Kidney epithelial cell (primary cell): ENCODE measurements around the gene OR1S2. TPM values are rescaled to one million over a fixed set of nuclear protein-coding genes. Genes with fewer than 3 reads are reported as not detected.
"Not testable (repeated sequence)": the region's sequence is repeated elsewhere in the genome, so short reads cannot be mapped to it uniquely, and the experiment has no call there.

Source experiments
- DNase-seq: peaks from one replicate; pipeline ENCODE4 v3.0.0-alpha.2; 2010; ENCODE audit warnings: low read depth
- H3K27me3 ChIP-seq: 2 replicates; pipeline ENCODE4 v1.6.0; 2011; ENCODE audit warnings: low read length; ENCODE audit not compliant: control insufficient read depth, insufficient read depth
- H3K36me3 ChIP-seq: 2 replicates; pipeline ENCODE4 v1.5.1; 2011; ENCODE audit warnings: low read length; ENCODE audit not compliant: control insufficient read depth, insufficient read depth
- H3K4me3 ChIP-seq: 2 replicates; pipeline ENCODE4 v1.5.1; 2011; ENCODE audit warnings: low read depth, mild to moderate bottlenecking, control low read depth, low read length
- CTCF ChIP-seq: IDR thresholded peaks from 2 replicates; pipeline ENCODE4 v1.5.1; 2011; ENCODE audit warnings: mild to moderate bottlenecking, moderate library complexity, low read length, control low read depth, inconsistent platforms; ENCODE audit not compliant: insufficient read depth, poor library complexity, severe bottlenecking
- total RNA-seq: library from RNA; depleted of rRNA; stranded (reverse); fragments of >200 nt; gene quantifications from 2 replicates; pipeline ENCODE4 v1.2.3, GENCODE V29; 2015

Gene OR1S2
- not detected in 2 replicates for total RNA-seq

- DNase-seq: no peak
- H3K36me3 ChIP-seq: no peaks in the 10 kb centered on the region
- H3K4me3 ChIP-seq: no peak within 1 kb of the TSS
- H3K27me3 ChIP-seq: no peaks in the 10 kb centered on the region
- TF ChIP-seq CTCF: no peak
Observed at GRCh38 chr11:58204042-58204441, at the start of gene OR1S2. OR1S2 (minus strand) TSS chr11:58204142; CDS start chr11:58204142, 0 bp downstream.

- TF ChIP-seq CTCF: no peak
- DNase-seq: no peak
- Histone ChIP-seq H3K4me3 (no peak overlapping the region), H3K27me3 (no peaks in the 10 kb centered on the region), H3K36me3 (no peaks in the 10 kb centered on the region)
Observed at GRCh38 chr11:58243954-58244353, 40.0 kb upstream of the OR1S2 start.

GRCh38 chr11:58227956-58228615 is 24.1 kb upstream of the OR1S2 start:
- H3K4me3 ChIP-seq: no peak overlapping the region
- H3K27me3 ChIP-seq: no peaks in the 10 kb centered on the region
- DNase-seq: no peak
- TF ChIP-seq CTCF: no peak
- no peaks in the 10 kb centered on the region for H3K36me3 ChIP-seq

- no peaks in the 10 kb centered on the region for H3K36me3 ChIP-seq
- no peaks in the 10 kb centered on the region for H3K27me3 ChIP-seq
- DNase-seq: no peak
- no peak overlapping the region for H3K4me3 ChIP-seq
- no peak for TF ChIP-seq CTCF
Observed at GRCh38 chr11:58222721-58223120, 18.8 kb upstream of the OR1S2 start.

- Histone ChIP-seq H3K4me3 (no peak overlapping the region), H3K36me3 (no peaks in the 10 kb centered on the region), H3K27me3 (no peaks in the 10 kb centered on the region)
- DNase-seq: no peak
- TF ChIP-seq CTCF: no peak
Observed at GRCh38 chr11:58216476-58216875, 12.5 kb upstream of the OR1S2 start.

GRCh38 chr11:58212420-58212819 is 8.5 kb upstream of the OR1S2 start, which contains the start of gene OR1S1:
OR1S1 (plus strand) TSS chr11:58212720.
- not testable (repeated sequence) for H3K4me3 ChIP-seq, H3K27me3 ChIP-seq, H3K36me3 ChIP-seq, DNase-seq
